ENCODE data around the gene MBD4.

- TF ChIP-seq EZH2 (IDR thresholded peaks at IDR 0.05) (no peak), POLR2AphosphoS5 (IDR thresholded peaks at IDR 0.05; ENCODE audit: borderline replicate concordance, low read depth, low read length) (no peak), FOXP2 (optimal IDR thresholded peaks at IDR 0.05; ENCODE audit: control extremely low read depth, extremely low read length, insufficient read depth) (no peak)
Observed at GRCh38 chr3:129404130-129404529, 35.6 kb downstream of the MBD4 start.

All from SK-N-MC (cell line).